Caco-2 (cell line): ENCODE results near the gene SLC9A4. TPM values are rescaled to one million over a fixed set of nuclear protein-coding genes. Genes with fewer than 3 reads are reported as not detected.

ENCODE experiments used
- BruUV-seq: library from RNA; stranded (reverse); fragments of 400-500 nt; replicated peaks from 2 replicates; lab custom pipeline; 2021; lab: Mats Ljungman, UMichigan
- CTCF ChIA-PET: fragments of 300-600 bp; sonication (Branson Sonifier 250); formaldehyde crosslinking; loops from one replicate; lab custom pipeline; 2022; ENCODE audit warnings: antibody characterized with exemption; lab: Charles Lee
- POLR2A ChIA-PET: fragments of 300-600 bp; sonication (Branson Sonifier 250); formaldehyde crosslinking; loops from one replicate; lab custom pipeline; 2022; ENCODE audit warnings: antibody characterized with exemption; lab: Charles Lee
- DNase-seq, 2 experiments: peaks; one replicate each; pipeline versions ENCODE4 v3.0.0 to v3.0.0-alpha.2; 2020 to 2022
- H3K27me3 ChIP-seq: replicated peaks from 2 replicates; pipeline ENCODE4 v1.6.0; 2011; ENCODE audit warnings: low read length; ENCODE audit not compliant: control insufficient read depth, insufficient read depth
- H3K36me3 ChIP-seq: 2 replicates; pipeline ENCODE4 v1.5.1; 2011; ENCODE audit warnings: low read length; ENCODE audit not compliant: control insufficient read depth, insufficient read depth
- H3K4me1 ChIP-seq: fragments of 250-450 bp; sonication (Bioruptor Pico); 2 replicates; pipeline ENCODE4 v1.5.1; 2020; ENCODE audit warnings: mild to moderate bottlenecking
- H3K4me3 ChIP-seq: 2 replicates; pipeline ENCODE4 v1.5.1; 2011; ENCODE audit warnings: low read depth, mild to moderate bottlenecking, control low read depth, low read length
- H3K9me3 ChIP-seq: fragments of 250-450 bp; sonication (Bioruptor Pico); 2 replicates; pipeline ENCODE4 v1.5.1; 2020; ENCODE audit warnings: mild to moderate bottlenecking, moderate library complexity
- H3K27ac Mint-ChIP-seq: one replicate; pipeline ENCODE4 v1.8.0; 2022; ENCODE audit warnings: mixed read lengths; ENCODE audit not compliant: unreplicated experiment
- H3K27me3 Mint-ChIP-seq: one replicate; pipeline ENCODE4 v1.8.0; 2022; ENCODE audit warnings: mixed read lengths; ENCODE audit not compliant: insufficient read depth, unreplicated experiment
- H3K36me3 Mint-ChIP-seq: one replicate; pipeline ENCODE4 v1.8.0; 2022; ENCODE audit warnings: mild to moderate bottlenecking, mixed read lengths; ENCODE audit not compliant: insufficient read depth, unreplicated experiment
- H3K4me1 Mint-ChIP-seq: one replicate; pipeline ENCODE4 v1.8.0; 2022; ENCODE audit warnings: low read depth, mixed read lengths; ENCODE audit not compliant: unreplicated experiment
- H3K4me3 Mint-ChIP-seq: one replicate; pipeline ENCODE4 v1.8.0; 2022; ENCODE audit warnings: mild to moderate bottlenecking, moderate library complexity, mixed read lengths; ENCODE audit not compliant: unreplicated experiment
- H3K9me3 Mint-ChIP-seq: one replicate; pipeline ENCODE4 v1.8.0; 2022; ENCODE audit warnings: mixed read lengths; ENCODE audit not compliant: unreplicated experiment
- CTCF ChIP-seq, 2 experiments: fragments of 200-600 bp in 1 of 2; IDR thresholded peaks; 1 replicate in 1 of 2; 2 replicates in 1 of 2; pipeline versions ENCODE4 v1.5.1 to v1.8.0; 2011 to 2022; ENCODE audit warnings: antibody characterized with exemption in 1 of 2, control low read depth in 1 of 2, inconsistent platforms in 1 of 2, low read depth in 1 of 2, low read length in 1 of 2, mild to moderate bottlenecking in 1 of 2, moderate library complexity in 1 of 2; ENCODE audit not compliant: insufficient read depth in 1 of 2, severe bottlenecking in 1 of 2, unreplicated experiment in 1 of 2
- intact Hi-C: fragments of 100-400 bp; cut with micrococcal nuclease; formaldehyde crosslinking; loops from one replicate; pipeline ENCODE4 v1.10.0; 2022; ENCODE audit not compliant: unreplicated experiment
- total RNA-seq: library from RNA; stranded (reverse); gene quantifications from 2 replicates; pipeline ENCODE4 v1.2.3, GENCODE V29; 2022

SLC9A4 gene
- total RNA-seq, 1 experiment from 2014 or later = 1.4 TPM

GRCh38 chr2:102538491-102538890 is 65.5 kb downstream of the SLC9A4 start:
- BruUV-seq = no TSS peak
- peaks cover 12% of the 10 kb centered on the region for H3K4me1 ChIP-seq
- no peak for TF ChIP-seq CTCF (IDR thresholded peaks at IDR 0.05; ENCODE audit: insufficient read depth in 1 of 2, low read depth in 1 of 2, low read length in 1 of 2, severe bottlenecking in 1 of 2, unreplicated experiment in 1 of 2)
- H3K36me3 ChIP-seq = no peaks in the 10 kb centered on the region
- no peaks in the 10 kb centered on the region for H3K9me3 ChIP-seq
- H3K9me3 Mint-ChIP-seq = peaks cover 10% of the 10 kb centered on the region
- intact Hi-C loops = no loop called here
- ChIA-PET POLR2A (no interaction called here), CTCF (no interaction called here)
- H3K36me3 Mint-ChIP-seq = no peaks in the 10 kb centered on the region
- no peaks in the 10 kb centered on the region for H3K27me3 Mint-ChIP-seq
- no peak overlapping the region for H3K27ac Mint-ChIP-seq
- DNase-seq = no peak
- H3K27me3 ChIP-seq = no peaks in the 10 kb centered on the region
- H3K4me3 Mint-ChIP-seq = no peak overlapping the region
- no peak overlapping the region for H3K4me3 ChIP-seq
- no peaks in the 10 kb centered on the region for H3K4me1 Mint-ChIP-seq

GRCh38 chr2:102540882-102541281 is 67.9 kb downstream of the SLC9A4 start:
- Histone ChIP-seq H3K27me3 (no peaks in the 10 kb centered on the region), H3K4me3 (no peak overlapping the region), H3K9me3 (no peaks in the 10 kb centered on the region), H3K36me3 (no peaks in the 10 kb centered on the region), H3K4me1 (peaks cover 12% of the 10 kb centered on the region)
- Mint-ChIP-seq H3K4me3 (no peak overlapping the region), H3K27me3 (no peaks in the 10 kb centered on the region), H3K36me3 (no peaks in the 10 kb centered on the region), H3K9me3 (no peaks in the 10 kb centered on the region), H3K27ac (no peak overlapping the region), H3K4me1 (no peaks in the 10 kb centered on the region)
- CTCF ChIA-PET = no interaction called here
- DNase-seq = peak; percentile 49 to 59
- TF ChIP-seq CTCF (IDR thresholded peaks at IDR 0.05; ENCODE audit: insufficient read depth in 1 of 2, low read depth in 1 of 2, low read length in 1 of 2, severe bottlenecking in 1 of 2, unreplicated experiment in 1 of 2) = no peak
- intact Hi-C loops = no loop called here
- POLR2A ChIA-PET = no interaction called here
- BruUV-seq = no TSS peak

- Mint-ChIP-seq H3K27me3 (no peaks in the 10 kb centered on the region), H3K4me3 (no peak overlapping the region), H3K36me3 (no peaks in the 10 kb centered on the region), H3K4me1 (no peaks in the 10 kb centered on the region), H3K27ac (no peak overlapping the region), H3K9me3 (peaks cover 22% of the 10 kb centered on the region)
- H3K9me3 ChIP-seq = peaks cover 4% of the 10 kb centered on the region; the same call in 1 of the 2 replicates
- no peaks in the 10 kb centered on the region for H3K36me3 ChIP-seq
- no peak for TF ChIP-seq CTCF (IDR thresholded peaks at IDR 0.05; ENCODE audit: insufficient read depth in 1 of 2, low read depth in 1 of 2, low read length in 1 of 2, severe bottlenecking in 1 of 2, unreplicated experiment in 1 of 2)
- intact Hi-C loops = no loop called here
- H3K27me3 ChIP-seq = no peaks in the 10 kb centered on the region
- DNase-seq = no peak
- H3K4me1 ChIP-seq = peaks cover 12% of the 10 kb centered on the region
- ChIA-PET POLR2A (no interaction called here), CTCF (no interaction called here)
- BruUV-seq = no TSS peak
- H3K4me3 ChIP-seq = no peak overlapping the region
These were observed 71.2 kb downstream of the SLC9A4 start for GRCh38 chr2:102544182-102544581.
